SK-N-DZ (cell line): ENCODE measurements around the gene ZNF341.

Experiments used
- DNase-seq: peaks from one replicate; pipeline ENCODE4 v3.0.0-alpha.2; 2015; ENCODE audit warnings: low spot score

Gene ZNF341

DNA sequence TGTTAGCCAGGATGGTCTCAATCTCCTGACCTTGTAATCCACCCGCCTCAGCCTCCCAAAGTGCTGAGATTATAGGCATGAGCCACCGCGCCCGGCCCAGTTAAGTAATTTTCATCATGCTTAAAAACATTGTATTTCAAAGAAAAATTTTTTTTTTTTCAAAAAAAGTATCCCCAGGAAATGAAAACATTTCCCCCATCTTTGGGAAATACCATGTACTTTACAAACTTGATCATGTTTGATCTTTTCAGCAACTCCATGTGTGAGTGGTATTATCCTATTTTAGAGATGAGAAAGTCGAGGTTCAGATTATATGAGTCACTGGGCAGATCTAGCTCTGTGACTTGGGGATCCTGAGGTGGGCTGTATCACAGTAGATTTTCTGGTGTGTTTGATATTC lies 91.2 kb downstream of the ZNF341 start:
- DNase-seq = no peak

DNA sequence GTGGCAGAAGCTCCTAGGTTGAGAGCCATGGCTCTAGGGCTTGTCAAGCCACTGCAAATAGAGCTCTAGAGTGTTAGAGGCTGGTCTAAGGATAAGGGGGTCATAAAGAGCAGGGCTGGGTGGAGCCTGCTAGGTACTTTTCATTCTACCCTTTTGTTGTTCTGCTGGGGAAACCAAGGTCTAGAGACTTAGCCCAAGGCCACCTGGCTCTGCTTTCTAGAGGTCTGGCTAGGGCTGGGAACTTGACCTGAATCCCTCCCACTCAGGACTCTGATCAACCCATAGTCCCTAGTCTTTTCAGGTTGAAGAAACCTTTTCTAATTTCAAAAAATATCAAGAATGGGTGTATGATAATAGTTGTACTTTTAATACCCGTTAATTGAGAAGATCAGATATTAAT lies 93.1 kb downstream of the ZNF341 start:
- no peak for DNase-seq

DNA sequence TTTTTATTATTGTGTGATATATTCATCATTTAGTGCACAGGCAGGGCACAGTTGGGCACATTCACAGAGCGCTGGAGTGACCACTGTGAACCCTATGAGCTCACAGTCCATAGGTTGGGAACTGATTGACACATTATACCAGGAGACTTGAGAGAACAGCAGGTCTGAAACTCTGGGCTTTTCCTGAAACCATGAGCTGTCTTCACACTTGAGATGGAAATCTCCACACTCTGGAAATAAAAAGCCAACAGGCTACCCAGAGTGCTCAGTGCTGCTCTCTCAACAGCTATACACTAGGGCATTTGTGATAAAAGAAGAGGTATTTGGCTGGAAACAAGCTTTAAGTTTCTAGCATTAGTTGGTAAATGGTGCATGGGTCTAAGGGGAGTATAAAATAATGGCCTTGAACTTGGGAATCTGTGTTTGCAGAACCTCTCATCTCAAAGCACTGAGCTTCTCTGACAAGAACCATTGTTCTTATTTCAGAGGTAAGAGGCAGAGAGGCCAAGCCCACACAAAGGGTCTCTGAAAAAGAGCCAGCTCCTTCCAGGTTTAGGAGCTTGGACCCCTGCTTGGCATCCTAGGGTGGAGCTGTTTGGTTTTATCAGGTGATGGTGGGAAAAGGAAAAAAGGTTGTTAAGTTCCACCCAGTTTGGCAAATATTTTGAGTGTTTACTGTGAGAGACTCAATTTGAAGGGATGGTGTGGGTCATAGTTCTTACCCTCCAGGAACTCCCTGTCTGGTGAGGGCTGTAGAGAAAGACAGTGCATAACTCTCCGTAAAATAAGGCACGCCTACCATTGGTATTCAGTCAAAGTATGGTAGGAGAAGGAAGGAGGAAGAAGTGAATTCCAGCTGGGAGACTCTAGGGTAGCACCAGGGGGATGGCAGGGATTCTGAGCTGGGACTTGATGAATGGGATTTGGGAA lies 93.8 kb downstream of the ZNF341 start:
- no peak for DNase-seq

DNA sequence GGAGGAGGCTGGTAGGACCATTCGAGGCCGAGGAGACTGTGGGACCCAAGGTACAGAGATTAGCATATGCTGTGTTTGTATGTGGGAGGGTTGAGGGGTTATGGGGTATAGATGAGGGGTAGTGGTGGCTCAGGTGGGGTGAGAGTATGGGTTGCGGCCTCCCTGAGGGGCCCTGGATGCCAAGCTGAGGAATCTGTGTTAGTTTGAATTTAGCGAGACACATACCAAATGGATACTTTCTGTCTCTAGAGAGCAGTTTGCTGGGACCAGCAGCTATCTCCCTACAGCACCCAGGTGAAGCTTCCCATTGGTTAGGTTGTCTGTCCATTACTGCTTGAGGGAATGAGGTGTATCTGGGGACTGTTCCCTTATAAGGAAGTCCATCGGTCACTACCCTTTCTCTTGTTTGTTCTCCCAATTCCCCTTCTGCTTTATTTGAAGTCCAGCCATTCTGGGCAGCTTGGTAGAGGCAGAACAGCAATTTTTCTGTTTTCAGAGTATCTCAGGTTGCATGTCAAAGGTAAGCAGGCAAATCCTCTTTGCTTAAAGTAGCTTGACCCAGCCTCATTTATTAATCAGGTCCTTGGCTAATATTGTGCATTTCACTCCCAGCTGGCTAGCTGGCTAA lies 94.6 kb downstream of the ZNF341 start:
- DNase-seq = no peak

DNA sequence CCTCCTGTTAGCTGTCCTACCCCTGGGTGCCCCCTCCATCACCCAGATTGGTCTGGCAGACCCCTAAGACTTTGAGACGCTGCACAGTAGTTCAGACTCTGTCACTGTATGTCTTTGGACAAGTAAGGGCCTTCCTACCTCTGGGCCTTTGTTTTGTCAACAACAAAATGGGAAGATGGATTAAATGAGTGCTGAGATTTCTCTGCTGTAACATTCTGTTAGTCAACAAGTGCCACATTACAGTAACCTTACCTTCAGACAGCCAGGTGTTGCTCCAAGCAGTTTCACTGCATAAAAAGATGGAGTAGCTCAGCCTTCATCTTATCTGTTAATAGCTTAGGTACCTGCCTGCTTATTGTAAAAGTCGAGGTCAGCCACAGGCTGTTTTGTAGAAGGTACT lies 95.3 kb downstream of the ZNF341 start:
- no peak for DNase-seq

DNA sequence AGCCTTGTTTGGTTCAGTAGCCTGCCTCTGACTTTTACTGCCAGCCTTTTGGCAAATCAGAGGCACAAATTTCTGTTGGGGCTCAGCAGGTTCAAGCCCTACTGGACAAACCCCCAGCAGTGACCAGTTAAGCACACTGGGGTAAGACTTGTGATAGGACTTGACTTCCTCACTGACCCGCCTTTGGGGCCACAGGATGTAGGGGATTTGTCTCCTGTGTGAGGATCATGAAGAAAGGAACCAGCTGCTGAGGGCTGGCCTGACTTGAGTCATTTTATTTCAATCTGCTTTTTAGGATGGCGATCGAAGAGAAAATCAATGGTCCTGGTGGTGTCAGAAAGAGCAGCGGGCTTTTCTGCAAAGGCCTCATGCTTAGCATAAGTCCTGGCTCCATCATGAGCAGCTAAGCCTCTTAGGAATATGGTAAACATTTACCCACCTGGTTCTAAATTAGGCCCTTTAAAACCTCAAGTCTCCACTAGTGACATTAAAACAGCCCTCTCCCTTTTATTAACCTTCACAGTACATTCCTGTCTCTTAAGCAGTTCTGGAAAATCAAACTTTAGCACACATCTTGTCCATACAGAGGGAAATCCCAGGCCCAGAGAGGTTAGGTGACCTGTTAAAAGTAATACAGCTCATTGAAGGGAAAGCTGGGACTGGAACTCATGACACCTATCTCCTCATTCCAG lies 96.0 kb downstream of the ZNF341 start:
- no peak for DNase-seq

DNA sequence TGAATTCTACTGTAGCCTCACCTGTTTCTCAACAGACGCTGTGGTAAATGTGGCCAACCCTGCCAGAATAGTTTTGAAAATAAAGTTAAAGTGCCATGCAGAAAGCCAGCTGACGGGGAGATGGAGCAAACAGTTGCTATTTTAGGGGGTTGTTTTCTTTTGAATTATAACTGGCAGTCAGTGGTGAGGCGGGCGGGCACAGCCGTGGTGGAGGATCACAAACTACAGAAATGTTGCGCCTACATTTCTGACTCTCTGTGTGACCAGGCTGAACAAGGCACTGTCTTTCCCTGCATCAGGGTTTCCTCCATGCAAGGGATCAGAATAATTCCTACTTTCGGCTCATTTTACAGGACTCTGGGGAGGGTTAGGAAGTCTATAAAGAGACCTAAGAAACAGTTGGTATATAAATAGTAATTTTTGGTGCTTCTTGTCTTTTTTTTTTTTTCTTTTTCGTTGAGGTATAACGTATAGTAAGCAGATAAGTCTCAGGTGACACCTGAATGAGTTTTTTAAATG lies 96.6 kb downstream of the ZNF341 start:
- no peak for DNase-seq

DNA sequence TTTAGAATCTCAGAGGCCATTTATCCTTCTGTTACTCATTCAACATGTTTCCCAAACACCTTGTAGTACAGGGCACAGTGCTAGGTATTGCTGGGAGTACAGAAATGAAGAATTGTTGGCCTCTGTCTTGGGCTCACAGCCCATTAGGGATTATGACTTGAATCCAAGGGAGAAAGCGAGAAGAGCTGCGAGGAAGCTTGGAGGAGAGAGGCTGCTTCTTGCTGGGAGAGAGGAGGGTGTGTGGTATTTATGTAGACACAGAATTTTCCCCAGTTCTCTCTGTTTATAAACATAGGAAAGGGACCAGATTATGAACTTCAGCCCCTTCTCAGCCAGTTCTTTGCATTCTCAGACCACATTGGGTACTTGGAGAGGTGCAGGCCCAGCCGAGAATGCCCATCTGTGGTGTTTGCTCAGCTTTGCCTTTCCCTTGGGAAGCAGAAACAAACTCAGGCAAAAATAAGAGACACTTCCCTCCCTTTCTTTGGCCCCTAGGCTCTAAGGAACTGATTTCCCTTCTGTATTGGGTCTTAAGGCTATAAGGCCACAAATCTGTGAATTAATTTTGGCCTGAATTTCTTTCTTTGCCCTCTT lies 97.3 kb downstream of the ZNF341 start:
- no peak for DNase-seq

DNA sequence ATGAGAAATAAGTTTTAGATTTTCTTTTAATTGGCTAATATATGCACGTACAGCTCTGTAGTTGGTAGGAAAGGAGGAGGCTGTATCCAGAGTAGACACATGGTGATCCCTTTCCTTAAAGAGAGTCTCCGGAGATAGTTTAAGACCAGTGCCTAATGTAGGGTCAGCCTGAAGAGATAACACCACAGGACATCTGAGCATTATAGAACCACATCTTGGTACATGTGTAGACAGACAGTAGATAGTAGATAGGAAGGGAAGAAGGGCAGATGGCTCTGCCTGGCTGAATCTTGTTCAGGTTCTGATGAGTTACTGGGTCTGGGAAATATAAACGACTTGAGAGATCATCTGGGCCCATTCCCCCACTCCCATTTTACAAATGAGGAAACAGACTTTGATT lies 97.8 kb downstream of the ZNF341 start:
- DNase-seq = no peak

DNA sequence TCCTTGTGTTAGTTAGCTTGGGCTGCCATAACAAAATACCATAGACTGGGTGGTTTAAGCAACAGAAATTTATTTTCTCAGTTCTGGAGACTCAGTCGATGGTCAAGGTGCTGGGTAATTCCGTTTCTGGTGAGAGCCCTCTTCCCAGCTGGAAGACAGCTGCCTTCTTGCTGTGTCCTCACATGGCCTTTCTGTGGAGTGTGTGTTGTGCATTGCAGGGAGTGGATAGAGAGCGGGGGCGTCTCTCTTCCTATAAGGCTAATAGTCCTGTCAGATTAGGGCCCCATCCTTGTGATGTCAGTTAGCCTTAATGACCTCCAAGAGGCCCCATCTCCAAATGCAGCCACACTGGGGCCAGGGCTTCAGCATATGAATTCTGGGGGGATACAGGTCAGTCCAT lies 98.6 kb downstream of the ZNF341 start:
- no peak for DNase-seq

DNA sequence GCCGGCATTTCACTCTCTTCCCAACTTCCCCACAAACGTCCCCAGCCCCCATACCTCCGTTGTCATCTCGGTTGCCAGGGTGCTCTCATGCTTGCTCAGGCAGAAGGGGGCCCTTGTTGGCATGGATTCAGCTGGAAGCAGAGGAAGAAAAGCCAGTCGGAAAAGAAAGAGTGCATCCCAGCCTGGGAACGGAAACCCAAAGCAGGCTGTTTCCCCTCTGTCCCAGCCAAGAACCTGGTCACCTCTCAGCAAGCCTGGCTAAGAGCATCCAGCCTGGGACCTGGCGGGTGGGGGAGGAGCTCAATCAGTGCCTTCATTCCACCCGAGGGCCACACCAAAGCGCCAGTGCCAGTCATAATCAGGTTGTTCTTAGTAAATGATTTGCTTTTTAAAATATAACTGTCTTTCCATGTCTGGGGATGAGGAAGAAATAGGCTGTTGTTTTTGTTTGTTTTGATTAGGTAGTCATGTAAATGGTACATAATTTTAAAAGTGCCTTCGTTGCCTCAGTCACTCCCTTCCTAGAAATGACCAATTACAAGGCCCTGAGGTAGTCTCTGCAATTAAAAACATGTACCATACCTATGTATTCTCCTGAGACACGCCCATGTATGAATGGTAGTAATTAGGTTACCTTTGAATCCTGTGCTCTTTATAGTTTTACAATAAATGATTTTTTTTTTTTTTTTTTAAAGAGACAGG lies 100.5 kb downstream of the ZNF341 start:
- DNase-seq = no peak

DNA sequence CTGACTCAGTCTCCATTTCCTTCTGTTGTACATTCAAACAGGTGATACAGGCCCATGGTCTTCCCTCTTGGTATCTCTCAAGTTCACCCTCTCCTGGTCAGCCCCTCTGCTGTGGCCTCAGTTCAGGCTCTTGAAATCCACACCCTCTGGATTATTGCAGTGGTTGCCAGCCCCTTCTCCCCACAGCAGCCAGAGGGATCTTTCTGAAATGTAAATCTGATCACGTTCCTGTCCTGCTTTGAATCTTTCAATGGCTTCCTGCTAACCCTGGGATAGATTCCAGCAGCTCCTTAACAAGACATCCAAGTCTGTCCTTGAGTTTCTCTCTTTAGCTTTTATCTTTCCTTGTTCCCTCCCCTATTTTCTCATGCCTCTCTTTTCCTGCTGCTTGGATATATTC lies 101.5 kb downstream of the ZNF341 start:
- DNase-seq = no peak

DNA sequence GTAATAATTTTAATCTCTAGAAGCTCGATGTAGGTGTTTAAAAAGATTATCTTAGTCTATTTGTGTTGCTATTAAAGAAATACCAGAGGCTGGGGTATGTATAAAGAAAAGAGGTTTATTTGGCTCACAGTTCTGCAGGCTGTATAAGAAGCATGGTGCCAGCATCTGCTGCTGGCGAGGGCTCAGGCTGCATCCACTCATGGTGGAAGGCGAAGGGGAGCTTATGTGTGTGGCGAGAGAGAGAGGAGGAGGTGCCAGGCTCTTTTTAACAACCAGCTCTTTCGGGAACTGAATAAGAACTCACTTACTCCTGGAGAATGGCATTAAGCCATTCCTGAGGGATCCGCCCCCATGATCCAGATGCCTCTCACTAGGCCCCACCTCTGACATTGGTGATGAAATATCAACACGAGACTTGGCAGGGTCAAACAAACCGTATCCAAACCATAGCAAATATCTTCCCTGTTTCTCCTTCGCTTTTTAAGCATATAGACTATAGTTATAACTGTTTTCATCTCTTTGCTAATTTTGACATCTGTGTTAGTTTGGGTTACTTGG lies 103.9 kb downstream of the ZNF341 start:
- no peak for DNase-seq

DNA sequence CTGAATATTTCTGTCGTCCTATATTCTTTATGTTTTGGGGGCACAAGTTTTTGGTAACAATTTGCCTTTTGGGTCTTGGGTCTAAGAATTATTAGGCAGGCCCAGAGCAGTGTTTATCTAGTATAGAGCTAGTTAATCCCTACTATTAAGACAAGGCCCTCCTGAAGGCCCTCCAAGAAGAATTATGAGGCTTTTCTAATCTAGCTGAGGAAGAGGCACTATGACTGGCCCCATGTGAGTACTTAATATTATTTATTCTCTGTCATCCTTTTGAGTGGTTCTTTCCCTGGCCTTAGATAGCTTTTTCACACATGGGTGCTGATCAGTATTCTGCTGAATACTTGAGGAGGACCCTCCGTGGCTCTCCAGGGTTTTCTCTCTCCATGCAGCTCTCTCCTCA lies 104.5 kb downstream of the ZNF341 start:
- no peak for DNase-seq

DNA sequence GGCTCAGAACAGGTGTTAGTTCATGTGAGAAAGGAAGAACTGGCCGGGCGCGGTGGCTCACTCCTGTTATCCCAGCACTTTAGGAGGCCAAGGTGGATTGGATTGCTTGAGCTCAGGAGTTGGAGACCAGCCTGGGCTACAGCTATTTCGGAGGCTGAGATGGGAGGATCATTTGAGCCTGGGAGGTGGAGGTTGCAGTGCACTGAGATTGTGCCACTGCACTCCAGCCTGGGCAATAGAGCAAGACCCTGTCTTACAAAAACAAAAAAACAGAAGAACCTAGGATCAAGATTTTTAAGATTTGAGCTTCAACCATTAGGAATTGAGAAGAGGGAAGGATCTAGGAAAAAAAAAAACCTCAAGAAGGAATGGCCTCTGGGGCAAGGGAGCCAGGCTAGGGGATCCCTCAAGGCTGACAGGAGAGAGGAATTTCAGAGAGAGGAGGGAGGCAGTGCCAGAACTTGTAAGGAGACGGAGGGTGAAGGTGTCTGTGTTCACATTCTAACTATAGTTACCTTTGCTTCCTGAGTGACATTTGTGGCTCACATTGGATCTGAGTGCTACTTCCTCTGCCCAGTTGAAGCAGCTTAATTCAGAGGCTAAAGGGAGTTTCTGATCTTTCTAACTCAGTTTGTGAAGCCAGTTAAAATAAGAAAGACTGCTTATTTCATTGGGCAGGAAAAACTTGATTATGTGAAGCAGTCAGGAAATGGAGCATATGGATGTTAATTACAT lies 105.5 kb downstream of the ZNF341 start:
- DNase-seq = no peak

DNA sequence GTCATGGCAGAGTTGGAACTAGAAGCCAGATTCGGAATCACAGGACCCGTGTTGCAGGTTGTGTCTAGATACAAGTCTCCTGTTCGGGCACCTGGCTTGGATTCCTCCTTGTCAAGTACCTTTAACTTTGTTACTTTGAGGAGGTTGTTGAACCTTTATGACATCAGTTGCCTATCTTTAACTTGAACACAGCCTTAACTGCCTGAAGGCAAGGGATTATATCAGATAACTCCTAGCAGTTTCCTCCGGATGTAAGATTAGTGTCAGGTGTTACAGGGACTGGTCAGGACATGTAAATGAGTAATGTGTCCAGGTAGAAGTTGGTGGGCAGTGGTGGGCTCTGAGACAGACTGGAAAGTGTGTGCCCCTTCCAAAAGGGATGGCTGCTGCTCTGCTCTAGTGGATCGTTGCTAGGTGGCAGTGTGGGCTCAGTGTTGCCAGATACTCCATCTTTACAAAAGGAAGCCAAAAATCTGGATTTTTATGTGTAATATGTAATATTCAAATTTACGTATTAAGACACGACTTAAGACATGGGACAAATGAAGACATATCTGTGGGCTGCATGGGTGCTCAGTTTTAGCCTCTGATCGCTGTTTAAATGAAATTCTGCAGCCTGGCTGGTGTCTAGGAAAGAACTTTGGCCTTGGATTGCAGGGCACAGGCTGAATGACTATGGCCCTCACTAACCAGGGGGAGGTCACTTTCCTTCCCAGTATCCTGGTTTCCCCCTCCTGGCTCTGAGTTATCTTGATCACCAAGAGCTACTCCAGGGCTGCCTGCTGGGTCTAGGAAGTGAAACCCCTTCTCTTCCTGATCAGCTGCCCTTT lies 106.5 kb downstream of the ZNF341 start:
- no peak for DNase-seq

DNA sequence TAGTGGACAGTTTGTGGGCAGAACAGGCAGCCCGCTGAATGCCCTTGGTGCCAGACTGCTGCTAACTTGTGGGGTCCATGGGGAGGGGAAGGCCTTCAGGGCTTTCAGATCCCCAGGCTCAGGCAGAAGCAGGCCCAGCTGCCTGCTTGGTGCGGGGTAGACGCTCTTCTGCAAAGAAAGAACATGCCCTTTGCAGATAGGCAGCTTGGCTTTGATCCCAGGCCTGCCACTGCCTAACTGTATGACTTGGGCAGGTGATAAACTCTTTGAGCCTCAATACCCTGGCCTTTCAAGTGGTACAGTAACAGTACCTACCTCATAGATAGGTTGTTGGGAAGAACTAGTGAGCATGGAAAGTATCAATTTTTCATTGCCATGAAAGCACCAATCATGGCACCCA lies 107.8 kb downstream of the ZNF341 start:
- DNase-seq = no peak

DNA sequence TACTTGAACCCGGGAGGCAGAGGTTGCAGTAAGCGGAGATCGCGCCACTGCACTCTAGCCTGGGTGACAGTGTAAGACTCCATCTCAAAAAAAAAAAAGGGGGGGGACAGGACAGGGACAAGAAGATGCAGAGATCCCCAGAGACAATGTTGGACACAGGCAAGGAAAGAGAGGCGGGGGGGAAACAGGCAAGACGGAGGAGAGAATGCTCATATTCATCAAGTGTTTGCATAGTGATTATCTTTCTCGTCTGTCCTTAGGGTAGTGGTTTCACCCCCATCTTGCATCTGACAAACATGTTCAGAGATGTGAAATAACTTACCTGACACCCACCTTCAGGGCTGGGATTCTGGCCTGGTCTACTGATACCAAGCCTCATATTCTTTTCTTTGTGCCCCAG lies 108.4 kb downstream of the ZNF341 start:
- no peak for DNase-seq

DNA sequence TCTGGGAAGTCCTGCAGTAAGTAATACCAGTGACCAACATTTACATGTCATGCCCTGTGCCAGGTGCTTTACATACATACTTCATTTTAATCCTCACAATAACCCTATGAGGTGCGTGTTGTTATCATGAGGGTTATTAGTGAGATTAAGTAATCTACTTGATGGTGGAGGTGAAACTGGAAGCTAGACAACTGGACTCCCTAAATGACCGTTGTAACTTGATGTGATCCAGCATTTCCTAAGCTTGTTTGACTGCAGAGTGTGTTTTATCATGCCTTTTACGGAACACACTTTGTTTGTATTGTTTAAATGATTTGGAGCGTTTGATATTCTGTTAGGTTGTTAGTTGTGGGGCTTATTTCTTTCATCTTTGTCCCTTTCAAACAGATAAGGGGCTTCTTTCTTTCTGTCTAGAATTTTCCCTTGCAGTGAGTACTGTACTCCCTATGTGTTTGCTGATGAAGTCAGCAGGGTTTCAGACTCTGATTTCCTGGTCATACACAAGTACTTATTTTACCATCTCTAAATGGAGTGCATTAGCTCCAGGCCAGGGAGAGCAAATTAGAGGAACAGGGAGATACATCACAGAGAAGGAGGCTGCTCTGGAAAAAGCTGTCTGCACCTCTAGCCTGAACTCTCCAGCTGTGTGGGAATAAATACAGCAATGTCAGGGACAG lies 109.1 kb downstream of the ZNF341 start:
- no peak for DNase-seq
